AG08395 (cell line): ENCODE results near the gene AEBP1.

Experiments used
- DNase-seq: peaks from one replicate; pipeline ENCODE4 v3.0.0; 2012; ENCODE audit warnings: mixed read lengths, low spot score

The AEBP1 gene

GRCh38 chr7:44066494-44067063 lies 37.6 kb upstream of the AEBP1 start:
- DNase-seq: no peak

- no peak for DNase-seq
Observed at GRCh38 chr7:44067064-44067951, 36.8 kb upstream of the AEBP1 start.

- DNase-seq: no peak
Observed at GRCh38 chr7:44068054-44068453, 36.1 kb upstream of the AEBP1 start.

- DNase-seq: no peak
Observed at GRCh38 chr7:44071726-44072363, 32.3 kb upstream of the AEBP1 start.

DNA sequence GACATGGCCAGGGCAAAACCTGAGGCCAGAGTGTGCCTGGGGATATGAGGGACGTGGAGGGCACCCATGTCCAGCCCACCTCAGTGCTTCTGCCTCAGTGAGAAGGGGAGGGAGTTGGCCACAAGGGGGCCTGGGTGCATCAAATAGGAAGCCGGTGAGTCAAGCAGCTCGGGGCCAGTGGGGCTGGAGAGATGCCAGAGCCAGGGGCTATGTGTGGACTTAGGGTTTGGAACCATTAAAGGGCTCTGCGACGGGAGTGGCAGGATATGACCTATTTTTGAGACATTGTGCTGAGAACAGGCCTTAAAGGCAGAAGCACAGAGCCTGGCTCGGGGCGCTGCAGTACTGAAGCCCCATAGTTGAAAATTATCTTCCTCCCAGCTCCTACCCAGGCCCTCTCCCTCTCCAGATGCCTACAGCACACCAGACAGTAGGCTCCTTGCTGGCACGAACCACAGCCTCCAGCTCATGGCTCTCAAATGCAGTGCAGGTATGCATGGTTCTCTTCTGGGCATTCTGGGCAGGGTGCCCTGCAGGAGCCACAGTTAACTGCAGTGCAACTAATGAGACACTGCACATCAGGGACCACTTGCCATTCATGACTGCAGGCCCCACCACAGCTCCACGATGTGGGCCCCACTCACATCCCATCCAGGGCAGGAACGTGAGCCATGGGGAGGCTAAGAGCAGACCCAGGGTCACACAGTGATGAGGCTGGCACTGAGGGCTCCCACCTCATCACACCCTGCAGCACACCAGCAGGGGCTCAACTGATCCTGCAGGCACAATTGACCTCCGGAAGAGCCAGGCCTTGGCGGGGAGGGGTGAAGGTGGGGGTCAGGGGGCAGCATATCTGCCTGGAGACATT lies 31.5 kb upstream of the AEBP1 start:
- peak; percentile 89 for DNase-seq

GRCh38 chr7:44073664-44074348 lies 30.3 kb upstream of the AEBP1 start:
- DNase-seq: peak; percentile 67

DNA sequence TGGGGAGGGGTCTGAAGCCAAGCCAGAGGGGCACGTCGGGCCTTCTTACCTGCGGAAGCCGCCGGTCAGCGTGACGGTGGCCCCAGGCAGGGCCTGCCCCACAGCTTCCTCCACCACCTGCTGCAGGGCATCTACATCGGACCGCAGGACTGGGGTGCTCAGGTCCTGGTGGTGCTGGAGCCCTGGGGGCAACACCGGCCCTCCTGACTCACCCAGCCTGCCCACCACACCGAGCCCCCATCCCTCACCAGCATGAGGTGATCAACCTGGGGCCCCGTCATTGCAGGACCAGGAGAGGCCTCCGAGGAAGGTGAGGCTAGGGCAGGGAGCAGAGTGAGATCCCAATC lies 29.8 kb upstream of the AEBP1 start:
- DNase-seq: no peak

DNA sequence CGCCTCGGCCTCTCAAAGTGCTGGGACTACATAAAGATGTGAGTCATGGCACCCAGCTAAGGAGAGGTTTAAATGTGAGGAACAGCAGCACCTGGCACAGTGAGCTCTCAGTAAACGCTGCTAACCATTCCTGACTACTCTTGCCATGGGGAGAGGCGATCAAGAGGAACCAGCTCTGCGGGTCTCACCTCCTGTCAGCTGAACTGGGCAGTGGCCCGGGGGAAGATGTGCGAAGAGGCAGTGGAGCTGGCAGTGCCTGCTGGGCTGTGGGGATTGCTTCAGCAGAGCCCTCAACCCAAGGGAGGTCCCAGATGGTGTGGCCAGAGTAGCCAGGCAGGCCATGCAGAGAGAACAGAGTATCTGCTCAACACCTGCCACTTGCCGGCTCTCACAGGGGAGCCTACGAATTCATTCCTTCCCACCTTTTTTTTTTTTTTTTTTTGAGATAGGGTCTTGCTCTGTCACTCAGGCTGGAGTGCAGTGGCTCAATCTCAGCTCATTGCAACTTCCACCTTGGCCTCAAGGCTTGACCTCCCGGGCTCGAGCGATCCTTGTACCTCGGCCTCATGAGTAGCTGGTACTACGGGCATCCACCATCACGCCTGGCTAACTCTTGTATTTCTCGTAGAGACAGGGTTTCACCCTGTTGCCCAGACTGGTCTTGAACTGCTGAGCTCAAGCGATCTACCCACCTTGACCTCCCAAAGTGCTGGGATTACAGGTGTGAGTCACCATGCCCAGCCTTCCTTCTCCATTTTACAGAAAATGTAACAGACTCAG lies 28.7 kb upstream of the AEBP1 start:
- no peak for DNase-seq

GRCh38 chr7:44076101-44076895 lies 27.8 kb upstream of the AEBP1 start:
- no peak for DNase-seq

GRCh38 chr7:44077061-44077460 lies 27.1 kb upstream of the AEBP1 start:
- no peak for DNase-seq

GRCh38 chr7:44077681-44078091 lies 26.5 kb upstream of the AEBP1 start:
- DNase-seq: no peak

DNA sequence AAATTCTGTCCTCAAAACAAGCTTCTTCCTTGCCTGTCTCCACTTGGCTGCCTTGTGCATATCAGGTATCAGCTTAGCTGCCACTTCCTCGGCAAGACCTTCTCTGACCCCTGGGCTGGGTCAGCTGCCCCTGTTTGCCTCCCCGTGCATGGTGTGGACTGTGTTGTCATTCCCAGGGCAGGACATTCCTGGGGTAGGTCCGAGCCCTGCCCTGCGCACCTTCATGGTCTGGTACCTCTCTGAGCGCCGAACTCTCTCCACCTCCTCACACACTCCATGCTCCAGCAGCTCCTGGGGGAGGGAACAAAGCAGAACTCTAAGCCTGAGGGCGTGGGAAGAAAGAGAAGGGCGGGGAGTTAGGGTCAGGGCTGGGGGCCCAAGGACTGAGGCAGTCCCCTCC lies 25.6 kb upstream of the AEBP1 start:
- DNase-seq: no peak

GRCh38 chr7:44079331-44080021 lies 24.7 kb upstream of the AEBP1 start:
- no peak for DNase-seq

GRCh38 chr7:44080118-44080517 lies 24.0 kb upstream of the AEBP1 start:
- DNase-seq: no peak

DNA sequence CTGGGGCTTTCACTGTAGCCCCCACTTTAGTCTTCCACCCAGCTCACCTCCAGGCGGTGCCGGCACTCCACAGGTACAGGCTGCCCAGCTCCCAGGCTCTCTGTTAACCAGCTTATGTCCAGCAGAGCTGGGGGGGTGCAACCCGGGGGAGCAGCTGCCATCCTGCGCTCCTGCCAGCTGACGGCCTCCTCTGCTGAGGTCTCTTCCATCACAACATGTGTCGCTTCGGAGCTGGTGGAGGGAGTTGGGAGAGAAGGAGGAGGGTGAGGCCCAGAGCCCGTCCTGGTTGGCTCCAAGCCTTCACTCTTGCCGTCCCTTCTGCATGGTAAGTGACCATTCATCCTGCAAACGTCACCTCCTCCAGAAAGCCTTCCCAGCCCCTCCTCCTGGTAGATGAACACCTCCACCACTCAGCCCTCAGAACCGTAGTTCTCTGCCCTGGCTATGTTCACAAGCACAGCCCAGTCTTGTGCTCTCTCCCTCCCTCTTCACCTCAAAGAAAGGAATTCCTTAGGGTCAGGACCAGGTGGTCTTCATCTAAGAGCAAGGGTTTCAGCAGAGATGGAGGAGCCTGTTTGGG lies 23.4 kb upstream of the AEBP1 start:
- DNase-seq: no peak

DNA sequence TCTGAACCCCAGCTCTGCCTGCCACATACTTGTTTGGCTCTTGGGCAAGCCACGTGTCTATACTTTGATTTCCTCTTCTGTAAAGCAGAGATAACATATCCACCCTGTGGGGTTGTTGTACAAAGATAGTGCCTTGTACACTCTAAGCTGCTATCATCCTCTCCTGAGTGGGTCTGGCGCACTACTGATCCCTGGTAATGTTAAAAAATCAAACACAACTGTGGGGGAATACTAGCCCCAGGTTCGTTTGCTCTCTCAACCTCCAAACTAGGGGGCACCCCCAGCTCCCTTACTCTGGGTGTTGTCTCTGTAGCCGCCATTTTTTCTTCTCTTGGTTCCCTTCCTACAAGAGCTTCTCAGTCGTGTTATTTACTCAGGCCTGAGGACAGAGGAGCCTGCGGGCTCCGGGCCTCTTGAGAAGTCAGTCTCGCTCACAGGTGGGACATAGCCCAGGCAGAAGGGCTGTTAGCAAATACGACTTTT lies 22.8 kb upstream of the AEBP1 start:
- no peak for DNase-seq

DNA sequence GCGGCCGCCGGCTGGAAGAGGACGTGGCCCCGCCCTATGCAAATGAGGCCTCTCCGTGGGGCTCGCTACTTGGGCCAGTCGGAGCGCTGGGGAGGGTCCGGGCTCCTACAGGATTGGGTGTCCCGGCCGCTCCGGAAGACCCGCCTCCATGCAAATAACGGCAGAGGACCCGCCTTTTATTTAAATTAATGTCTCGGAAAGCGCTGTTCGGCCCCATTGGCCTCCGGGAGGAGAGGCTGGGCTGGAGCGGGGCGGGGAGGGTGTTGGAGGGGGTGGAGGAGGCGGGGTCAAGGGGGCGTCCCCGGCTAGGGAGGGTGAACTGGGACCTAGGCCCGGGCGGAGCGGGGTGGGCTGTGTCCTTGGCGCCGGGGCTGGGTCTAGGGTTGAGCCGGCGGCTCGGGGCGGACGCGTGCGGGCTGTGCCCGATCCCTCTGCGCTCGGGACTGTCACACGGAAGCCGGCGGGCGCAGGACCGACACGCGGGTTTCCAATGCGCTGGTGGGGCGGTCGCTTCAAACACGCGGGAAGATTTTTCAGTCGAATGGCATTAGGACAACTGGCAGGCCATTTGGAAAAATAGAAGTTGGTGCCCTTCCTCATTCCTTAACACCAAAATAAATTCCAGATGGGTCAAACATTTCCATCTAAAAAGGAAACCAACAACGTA lies 21.5 kb upstream of the AEBP1 start:
- DNase-seq: peak; percentile 96

GRCh38 chr7:44083796-44084195 lies 20.3 kb upstream of the AEBP1 start:
- no peak for DNase-seq
